ENCODE measurements around the gene RITA1.

RITA1 gene

DNA sequence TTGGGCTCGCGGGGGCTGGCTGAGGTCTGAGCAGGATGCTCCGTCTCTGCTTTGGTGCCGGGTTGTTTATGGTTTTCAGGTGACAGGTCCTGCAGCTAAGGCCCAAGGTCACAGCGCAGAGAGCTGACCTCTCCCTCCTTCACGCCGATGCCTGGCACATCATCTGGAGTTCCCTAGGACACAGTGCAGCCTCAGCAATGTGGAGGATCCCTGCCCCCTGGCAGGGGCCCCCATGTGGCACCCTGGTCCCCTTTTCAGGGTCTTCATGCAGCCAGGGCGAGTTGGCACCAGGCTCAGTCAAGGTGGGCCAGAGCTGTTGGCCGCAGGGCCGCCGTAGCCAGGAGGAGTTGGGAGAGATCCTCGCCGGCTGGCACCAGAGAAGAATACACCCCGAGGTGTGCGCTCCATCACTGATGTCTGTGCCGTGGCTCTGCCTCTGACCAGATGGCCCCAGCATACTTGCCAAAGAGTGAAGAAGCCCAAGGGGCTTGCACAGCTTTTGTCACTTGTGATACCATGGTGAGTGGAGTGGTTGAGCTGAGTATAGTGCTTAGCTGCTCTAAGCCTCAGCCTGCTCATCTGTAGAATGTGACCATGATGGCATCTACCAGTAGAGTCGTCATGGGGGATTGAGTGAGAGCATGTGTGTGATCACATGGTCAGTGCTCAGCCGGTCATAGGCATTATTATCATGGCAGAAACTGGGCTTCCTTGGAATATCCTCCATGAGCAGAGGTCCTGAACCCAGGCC lies 46.7 kb downstream of the RITA1 start:
- DNase-seq = no peak

DNA sequence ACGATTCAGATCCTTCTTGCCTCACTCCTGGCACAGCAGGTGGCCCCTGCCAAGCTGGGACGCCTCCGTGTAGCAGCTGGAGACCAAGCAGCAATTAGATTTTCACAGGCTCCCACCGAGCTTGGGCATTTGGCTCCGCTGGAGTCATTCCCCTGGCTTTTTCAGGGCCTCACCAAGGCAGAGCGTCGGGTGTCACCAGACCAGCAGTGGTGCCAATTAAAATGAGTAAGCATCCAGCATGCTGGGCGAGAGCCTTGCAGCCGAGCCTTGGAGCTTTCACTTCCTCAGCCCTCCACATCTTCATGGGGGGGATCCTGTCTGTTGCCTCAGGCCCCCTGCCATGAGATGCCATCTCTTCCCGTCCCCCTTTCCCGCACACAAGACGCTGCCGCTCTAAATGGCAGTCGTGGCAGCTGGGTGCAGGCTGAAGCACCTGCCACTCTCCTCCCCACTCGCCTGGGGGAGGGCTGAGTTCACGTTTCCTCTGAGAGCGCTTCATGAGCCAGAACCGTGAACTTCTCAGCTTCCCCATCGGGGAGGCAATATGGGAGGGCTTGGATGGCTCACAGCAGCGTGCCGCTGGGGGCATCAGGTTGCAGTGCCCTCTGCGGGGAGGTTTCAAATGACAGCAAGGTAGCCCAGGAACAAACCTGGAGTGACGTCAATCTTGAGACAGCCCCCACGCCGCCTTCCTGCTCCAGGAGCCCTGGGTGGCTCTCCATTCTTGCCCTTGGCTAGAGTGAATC lies 47.5 kb downstream of the RITA1 start:
- DNase-seq = peak; percentile 51

DNA sequence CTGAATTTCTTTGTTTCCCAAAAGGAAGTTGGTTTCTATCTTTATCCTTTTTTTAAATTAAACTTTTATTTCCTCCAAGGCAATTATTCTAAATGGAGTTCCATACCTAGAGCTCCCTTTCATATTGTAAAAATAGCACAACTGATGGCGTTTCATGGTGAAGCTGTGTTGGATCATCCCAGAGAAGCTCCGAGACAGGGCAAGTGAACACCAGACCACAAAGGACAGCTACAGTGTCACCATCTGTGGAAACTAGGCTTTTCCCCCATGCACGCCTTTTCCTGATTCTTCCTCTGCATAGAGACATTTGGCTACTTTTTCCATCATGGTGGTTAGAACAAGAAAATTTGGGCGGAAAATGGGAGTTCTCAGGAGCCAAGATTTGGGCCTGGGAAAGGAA lies 48.4 kb downstream of the RITA1 start:
- DNase-seq = no peak

DNA sequence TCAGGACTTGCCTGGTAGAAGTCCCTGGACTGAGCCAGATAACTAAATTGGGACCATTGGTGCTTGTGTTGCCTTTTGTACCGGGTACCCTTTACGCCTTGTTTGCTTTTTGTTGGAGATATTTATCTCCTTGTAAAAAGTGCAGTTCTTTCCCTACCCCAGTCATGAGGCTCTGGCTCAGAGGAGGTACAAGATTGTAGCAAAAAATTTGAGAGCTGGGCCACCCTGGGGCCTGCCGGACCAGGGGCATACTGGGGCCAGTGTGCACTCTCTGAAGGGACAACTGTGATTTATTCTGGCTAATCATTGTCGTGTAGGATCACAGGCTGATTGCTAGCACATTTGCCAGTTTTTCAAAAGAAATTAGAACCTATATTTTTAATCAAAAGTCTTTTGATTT lies 49.0 kb downstream of the RITA1 start:
- no peak for DNase-seq

DNA sequence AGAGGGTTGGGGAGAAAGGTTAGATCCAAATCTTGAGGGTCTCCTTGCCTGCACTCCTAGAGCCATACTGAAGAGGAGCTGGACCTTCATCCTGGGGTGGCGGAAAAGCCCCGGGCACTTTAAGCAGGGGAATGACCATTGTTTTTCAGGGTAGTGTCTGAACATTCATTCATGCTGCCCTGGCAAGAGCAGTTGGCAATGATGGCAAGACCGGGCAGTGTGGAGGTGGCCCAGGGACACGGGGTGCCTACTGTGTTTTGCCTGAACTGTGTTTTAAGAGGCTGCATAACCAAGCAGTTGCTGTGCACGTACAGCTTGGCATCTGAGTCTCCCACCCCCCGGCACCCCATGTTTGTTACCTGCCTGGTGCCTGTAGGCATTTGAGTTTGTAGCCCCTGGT lies 50.5 kb downstream of the RITA1 start:
- DNase-seq = no peak

DNA sequence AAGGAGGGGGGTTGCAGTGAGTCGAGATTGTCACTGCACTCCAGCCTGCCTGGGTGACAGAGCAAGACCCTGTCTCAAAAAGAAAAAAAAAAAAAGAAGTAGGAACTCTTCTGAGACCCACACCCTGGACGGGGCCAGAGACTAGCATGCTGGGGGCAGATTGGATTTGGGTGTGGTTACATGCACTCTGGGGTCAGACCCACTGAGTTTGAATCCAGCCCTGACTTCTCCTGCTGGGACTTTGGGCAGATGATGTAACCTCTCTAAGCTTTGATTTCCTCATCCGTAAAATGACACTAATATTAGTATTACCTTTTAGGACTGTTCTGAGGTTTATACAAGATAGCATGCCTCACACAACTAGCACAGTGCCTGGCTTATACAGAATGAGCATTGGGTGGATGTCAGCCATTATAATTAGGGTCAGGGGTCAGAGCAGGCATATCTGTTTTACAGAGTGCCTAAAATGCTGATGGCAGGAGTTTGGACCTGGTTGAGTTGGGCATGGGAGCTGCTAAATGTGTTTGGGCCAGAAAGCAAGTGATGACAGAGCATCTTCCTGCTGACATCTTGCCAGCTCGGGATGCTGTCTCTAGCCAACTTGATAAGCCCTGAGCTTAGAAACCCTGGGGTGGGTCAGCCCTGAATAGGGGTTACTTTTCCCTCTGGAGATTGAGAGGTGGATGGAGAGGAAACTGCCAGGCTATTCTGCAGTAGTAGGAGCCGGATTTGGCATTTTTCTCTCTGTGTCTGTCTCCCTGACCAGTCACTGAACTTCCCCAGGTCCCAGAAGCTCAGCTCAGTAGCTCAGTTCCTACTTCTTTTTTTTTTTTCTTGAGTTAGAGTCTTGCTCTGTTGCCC lies 51.2 kb downstream of the RITA1 start:
- no peak for DNase-seq

DNA sequence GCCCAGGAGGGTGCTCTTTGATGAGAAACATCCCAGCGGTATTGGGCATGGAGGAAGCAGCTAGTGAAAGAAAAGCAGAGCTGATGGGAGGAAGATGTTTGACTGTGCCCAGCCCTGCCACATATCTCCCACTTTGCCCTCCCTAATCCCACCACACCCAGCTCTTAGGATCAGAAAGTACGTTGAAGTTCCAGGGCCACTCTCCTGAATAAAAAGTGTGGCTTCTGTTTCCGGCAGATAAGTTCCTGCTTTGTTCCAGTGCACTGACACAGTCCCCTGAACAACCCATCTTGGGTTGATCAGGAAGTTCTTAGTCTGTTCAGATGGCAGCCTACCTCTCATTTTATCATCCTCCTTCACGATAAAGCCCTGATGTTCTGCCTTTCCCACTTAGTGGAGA lies 52.2 kb downstream of the RITA1 start:
- no peak for DNase-seq

DNA sequence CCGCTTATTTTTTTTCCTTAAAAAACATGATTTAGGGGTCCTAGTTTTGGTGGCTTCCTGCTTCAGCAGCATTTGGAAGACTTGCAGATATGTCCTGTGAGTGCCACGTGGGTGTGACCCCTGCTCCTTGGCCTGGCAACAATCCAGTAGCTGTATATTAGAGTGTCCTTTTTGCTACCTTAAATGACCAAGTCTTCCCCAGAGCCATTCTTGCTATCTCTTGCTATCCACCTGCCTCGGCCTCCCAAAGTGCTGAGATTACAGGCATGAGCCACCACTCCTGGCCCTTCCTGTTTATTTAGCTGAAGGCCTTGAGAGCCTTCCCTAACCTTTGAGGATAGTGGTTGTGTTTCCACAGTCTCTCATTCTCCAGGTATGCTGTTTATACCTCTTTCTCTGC lies 52.8 kb downstream of the RITA1 start:
- DNase-seq = no peak

DNA sequence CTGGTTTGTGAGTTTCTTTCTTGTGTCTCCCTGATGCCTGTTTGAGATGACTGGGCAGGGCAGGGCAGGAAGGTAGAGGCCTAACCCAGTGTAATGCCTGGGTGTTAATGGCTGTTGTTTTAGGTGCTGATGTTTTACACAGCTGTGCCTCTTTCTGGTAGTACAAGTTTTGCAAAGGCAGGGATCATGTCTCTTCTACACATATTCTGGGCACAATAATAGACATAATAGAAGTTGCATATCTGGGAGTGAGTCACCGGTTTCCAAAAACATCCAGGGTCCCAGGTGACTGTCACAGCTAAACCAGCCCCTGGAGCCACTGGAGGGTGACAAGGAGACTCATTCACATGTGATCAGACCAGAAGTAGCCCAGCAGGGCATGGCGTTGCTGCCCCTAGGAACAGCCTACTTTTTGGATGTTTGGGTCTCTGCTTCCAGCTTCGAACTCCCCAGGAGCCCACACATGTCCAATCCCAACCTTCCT lies 53.8 kb downstream of the RITA1 start:
- no peak for DNase-seq

DNA sequence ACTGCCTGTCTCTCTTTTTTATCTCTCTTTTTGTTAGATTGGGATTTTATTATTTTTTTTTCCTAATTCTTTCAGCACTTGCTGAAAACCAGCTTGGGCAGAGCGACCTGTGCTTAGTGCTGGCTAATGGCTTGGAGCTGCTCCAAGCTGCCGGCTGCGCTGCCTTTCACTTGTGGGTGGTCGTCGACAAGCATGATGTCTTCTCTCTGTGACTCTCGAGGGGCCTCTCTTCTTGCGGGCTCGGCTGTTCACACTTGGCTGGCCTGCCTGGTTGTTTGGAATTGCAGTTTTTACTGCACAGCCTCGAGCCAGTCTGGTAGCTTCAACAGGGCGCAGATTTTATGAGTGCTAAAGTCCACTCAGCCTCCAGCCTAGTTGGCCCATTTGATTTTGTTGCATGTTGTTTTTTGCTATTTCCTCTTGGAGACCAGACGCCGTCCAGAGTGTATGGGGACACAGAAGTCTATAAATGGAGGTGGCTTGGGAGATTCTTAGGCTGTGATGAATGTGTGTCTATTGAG lies 54.4 kb downstream of the RITA1 start:
- DNase-seq = no peak

DNA sequence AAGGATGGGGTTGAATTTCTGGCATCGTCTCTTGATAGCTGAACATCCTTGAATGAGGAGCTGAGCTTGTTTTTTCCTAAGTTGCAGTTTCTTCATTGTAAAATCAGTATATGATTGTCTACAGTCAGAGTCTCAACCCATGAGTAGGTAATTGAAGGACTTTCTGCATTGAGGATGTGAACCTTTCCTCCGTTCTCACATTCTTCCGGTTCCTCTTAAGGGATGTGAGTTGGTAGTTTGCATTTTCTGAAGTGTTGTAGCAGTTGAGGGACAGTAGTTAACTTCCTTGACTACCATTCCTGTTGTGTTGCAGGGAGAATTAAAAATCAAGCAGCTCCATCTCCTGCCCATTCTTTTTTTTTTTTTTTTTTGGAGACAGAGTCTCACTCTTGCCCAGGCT lies 54.9 kb downstream of the RITA1 start:
- no peak for DNase-seq

DNA sequence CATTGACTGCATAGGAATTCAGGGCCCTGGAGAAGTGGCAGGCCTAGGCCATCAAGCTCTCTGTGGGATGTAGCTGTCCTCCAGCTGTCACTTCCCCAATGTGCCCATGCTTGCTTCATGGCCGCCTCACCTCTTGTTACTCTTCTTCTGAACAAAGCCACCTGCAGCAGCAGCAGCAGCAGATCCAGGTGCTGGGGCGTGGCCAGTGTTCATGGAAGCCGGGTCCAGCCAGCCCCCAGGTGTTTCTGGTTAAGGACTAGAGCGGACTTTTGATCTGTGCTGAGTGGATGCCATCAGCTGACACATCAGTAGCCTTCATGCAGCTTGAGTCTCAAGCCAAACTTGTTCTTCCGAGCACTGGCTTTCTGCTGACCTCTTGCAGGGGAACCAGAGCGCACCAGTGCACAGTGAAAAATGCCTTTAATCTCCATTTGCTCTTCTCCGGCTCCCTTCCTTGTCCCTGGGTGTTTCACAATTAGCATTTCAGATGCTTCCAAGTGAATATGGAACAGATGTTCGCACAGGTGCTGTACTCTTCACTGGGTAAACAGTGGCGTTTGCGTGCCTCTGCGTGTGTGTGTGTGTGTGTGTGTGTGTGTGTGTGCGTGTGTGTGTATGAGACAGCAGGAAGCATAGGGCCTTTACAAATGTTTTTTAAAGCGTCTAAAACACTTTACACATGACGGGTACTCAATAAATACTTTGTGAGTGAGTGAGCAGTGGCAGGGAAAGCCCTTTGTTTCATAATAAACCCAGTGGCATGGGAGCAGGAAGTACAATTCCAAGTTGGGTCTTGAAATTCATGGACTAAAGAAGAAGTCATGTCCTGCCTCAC lies 55.9 kb downstream of the RITA1 start:
- peak; percentile 96 for DNase-seq
